CD4-positive, alpha-beta T cell (primary cell): ENCODE data around the gene PRR15. TPM values are rescaled to one million over a fixed set of nuclear protein-coding genes. Genes with fewer than 3 reads are reported as not detected.

ENCODE experiments used
- ATAC-seq: fragments of 200-7000 bp; cut with Tn5 transposase; one replicate; pipeline ENCODE4 v1.10.0; 2022; ENCODE audit warnings: mild to moderate bottlenecking; ENCODE audit not compliant: poor library complexity
- CTCF ChIA-PET: fragments of 350-600 bp; sonication (Branson Sonifier 250); formaldehyde crosslinking; loops from one replicate; lab custom pipeline; 2021; ENCODE audit warnings: antibody characterized with exemption, inconsistent platforms; lab: Charles Lee
- POLR2A ChIA-PET: fragments of 350-600 bp; sonication (Branson Sonifier 250); formaldehyde crosslinking; loops from one replicate; lab custom pipeline; 2021; ENCODE audit warnings: antibody characterized with exemption, inconsistent platforms; lab: Charles Lee
- DNase-seq, 14 experiments: peaks; one replicate each; pipeline ENCODE4 v3.0.0-alpha.2; 2013 to 2020; ENCODE audit warnings: mixed read lengths in 2 of 14
- H3K27ac ChIP-seq, 2 donors: one replicate each; pipeline versions ENCODE4 v1.5.1 to v1.7.0; 2013; ENCODE audit warnings: low read length in 2 of 2, low read depth in 1 of 2, mild to moderate bottlenecking in 1 of 2
- H3K27me3 ChIP-seq, 2 experiments: 1 replicate in 1 of 2; 2 replicates in 1 of 2; pipeline versions ENCODE4 v1.6.1 to v1.7.0; 2013; ENCODE audit warnings: low read length in 2 of 2, control low read depth in 1 of 2, mild to moderate bottlenecking in 1 of 2, moderate library complexity in 1 of 2; ENCODE audit not compliant: insufficient read depth in 2 of 2, control insufficient read depth in 1 of 2
- H3K36me3 ChIP-seq: one replicate; pipeline ENCODE4 v1.6.1; 2013; ENCODE audit warnings: low read length, control low read depth; ENCODE audit not compliant: insufficient read depth
- H3K4me1 ChIP-seq: one replicate; pipeline ENCODE4 v1.6.1; 2013; ENCODE audit warnings: low read length, control low read depth; ENCODE audit not compliant: insufficient read depth
- H3K4me3 ChIP-seq: one replicate; pipeline ENCODE4 v1.5.1; 2013; ENCODE audit warnings: mild to moderate bottlenecking, low read length, moderate library complexity
- H3K9me3 ChIP-seq, 2 experiments: 1 replicate in 1 of 2; 2 replicates in 1 of 2; pipeline versions ENCODE4 v1.6.1 to v1.7.0; 2013; ENCODE audit warnings: low read length in 2 of 2, mild to moderate bottlenecking in 2 of 2, control low read depth in 1 of 2, moderate library complexity in 1 of 2; ENCODE audit not compliant: control insufficient read depth in 1 of 2, insufficient read depth in 1 of 2
- H3K27ac Mint-ChIP-seq: one replicate; pipeline ENCODE4 v1.8.0; 2020; ENCODE audit warnings: mixed read lengths
- H3K27me3 Mint-ChIP-seq: one replicate; pipeline ENCODE4 v1.8.0; 2021; ENCODE audit warnings: mixed read lengths
- H3K36me3 Mint-ChIP-seq: one replicate; pipeline ENCODE4 v1.8.0; 2021; ENCODE audit warnings: low read depth, mixed read lengths
- H3K4me1 Mint-ChIP-seq: one replicate; pipeline ENCODE4 v1.8.0; 2021; ENCODE audit warnings: low read depth, mixed read lengths
- H3K4me3 Mint-ChIP-seq: one replicate; pipeline ENCODE4 v1.8.0; 2020; ENCODE audit warnings: mild to moderate bottlenecking, mixed read lengths
- H3K9me3 Mint-ChIP-seq: one replicate; pipeline ENCODE4 v1.8.0; 2020; ENCODE audit warnings: mixed read lengths
- intact Hi-C, 2 experiments: fragments of 100-400 bp; cut with DNase I in 1 of 2; cut with micrococcal nuclease in 1 of 2; formaldehyde crosslinking; loops; one replicate each; pipeline versions ENCODE4 v1.15.1 to v1.9.0; 2023 to 2025; cut with DNase I, micrococcal nuclease
- total RNA-seq, 174 experiments: library from RNA in 2 of 174; stranded (reverse) in 2 of 174; gene quantifications; one replicate each; pipeline ENCODE4 v1.2.3 and lab custom pipeline; 2021 to 2026
- TF ChIP-seq, protein P1 (sequence below): fragments of 200-600 bp; IDR thresholded peaks from one replicate; pipeline ENCODE4 v1.8.0; 2022; ENCODE audit warnings: antibody characterized with exemption, mild to moderate bottlenecking

The PRR15 gene
- total RNA-seq, 2 experiments from 2014 or later, result not detected

DNA sequence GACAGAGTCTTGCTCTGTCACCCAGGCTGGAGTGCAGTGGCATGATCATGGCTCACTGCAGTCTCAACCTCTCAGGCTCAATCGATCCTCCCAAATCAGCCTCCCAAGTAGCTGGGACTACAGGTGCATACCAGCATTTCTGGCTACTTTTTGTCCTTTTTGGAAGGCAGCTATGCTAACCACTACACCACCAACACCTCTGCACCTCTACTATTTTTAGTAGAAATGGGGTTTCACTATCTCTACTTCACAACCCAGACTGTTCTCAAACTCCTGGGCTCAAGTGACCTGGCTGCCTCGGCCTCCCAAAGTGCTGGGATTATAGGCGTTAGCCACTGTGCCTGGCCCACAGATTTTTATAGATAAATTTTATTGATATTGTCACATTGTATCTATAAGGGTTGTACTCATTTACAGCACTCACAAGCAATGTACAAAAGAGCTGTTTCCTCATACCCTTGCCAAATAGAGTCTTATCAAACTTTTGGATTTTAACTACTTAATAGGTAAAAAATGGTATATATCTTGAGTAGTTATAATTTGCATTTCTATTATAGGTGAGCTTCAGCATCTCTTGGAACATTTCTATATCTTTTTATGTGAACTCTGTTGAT lies 23.7 kb downstream of the PRR15 start:
- intact Hi-C loops, result no loop called here
- Histone ChIP-seq H3K27ac (no peak overlapping the region), H3K4me3 (no peak overlapping the region), H3K4me1 (no peaks in the 10 kb centered on the region), H3K9me3 (peaks cover 0 to 4% of the 10 kb centered on the region in 2 experiments), H3K27me3 (peaks cover 0 to 2% of the 10 kb centered on the region in 2 experiments), H3K36me3 (no peaks in the 10 kb centered on the region)
- no peaks in the 10 kb centered on the region for H3K9me3 Mint-ChIP-seq
- ATAC-seq, result no peak
- no peak overlapping the region for H3K4me3 Mint-ChIP-seq
- ChIA-PET CTCF (interaction anchor here (0.7 kb wide), 1 partner anchor 11 kb away, joined by 4 read pairs; no protein-coding TSS in a partner anchor), POLR2A (no interaction called here)
- no peaks in the 10 kb centered on the region for H3K27me3 Mint-ChIP-seq
- H3K4me1 Mint-ChIP-seq, result peaks cover 4% of the 10 kb centered on the region
- TF ChIP-seq, protein P1, sequence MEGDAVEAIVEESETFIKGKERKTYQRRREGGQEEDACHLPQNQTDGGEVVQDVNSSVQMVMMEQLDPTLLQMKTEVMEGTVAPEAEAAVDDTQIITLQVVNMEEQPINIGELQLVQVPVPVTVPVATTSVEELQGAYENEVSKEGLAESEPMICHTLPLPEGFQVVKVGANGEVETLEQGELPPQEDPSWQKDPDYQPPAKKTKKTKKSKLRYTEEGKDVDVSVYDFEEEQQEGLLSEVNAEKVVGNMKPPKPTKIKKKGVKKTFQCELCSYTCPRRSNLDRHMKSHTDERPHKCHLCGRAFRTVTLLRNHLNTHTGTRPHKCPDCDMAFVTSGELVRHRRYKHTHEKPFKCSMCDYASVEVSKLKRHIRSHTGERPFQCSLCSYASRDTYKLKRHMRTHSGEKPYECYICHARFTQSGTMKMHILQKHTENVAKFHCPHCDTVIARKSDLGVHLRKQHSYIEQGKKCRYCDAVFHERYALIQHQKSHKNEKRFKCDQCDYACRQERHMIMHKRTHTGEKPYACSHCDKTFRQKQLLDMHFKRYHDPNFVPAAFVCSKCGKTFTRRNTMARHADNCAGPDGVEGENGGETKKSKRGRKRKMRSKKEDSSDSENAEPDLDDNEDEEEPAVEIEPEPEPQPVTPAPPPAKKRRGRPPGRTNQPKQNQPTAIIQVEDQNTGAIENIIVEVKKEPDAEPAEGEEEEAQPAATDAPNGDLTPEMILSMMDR, result no peak
- no peak overlapping the region for H3K27ac Mint-ChIP-seq
- no peaks in the 10 kb centered on the region for H3K36me3 Mint-ChIP-seq
- no peak for DNase-seq

DNA sequence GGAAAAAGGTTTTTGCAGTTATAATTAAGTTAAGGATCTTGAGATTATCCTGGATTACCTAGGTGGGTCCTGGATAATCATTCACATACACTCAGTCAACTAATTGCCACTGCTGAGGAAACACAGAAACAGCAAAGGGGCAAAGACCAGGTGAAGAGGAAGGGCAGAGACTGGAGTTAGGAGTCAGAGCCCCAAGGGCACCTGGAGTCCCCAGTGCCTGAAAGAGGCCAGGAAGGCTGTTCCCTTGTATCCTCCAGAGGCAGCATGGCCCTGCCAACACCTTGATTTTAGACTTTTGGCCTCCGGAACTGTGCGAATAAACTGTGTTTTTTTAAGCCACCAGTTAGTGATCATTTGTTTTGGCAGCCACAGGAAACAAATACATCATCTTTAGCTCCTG lies 24.6 kb downstream of the PRR15 start:
- TF ChIP-seq, protein P1, result no peak
- H3K27ac ChIP-seq, result no peak overlapping the region
- H3K4me1 Mint-ChIP-seq, result peaks cover 4% of the 10 kb centered on the region
- no peak overlapping the region for H3K4me3 ChIP-seq
- no peak overlapping the region for H3K4me3 Mint-ChIP-seq
- intact Hi-C loops, result no loop called here
- no peaks in the 10 kb centered on the region for H3K9me3 Mint-ChIP-seq
- no peaks in the 10 kb centered on the region for H3K4me1 ChIP-seq
- no peak for ATAC-seq
- no peaks in the 10 kb centered on the region for H3K36me3 ChIP-seq
- ChIA-PET POLR2A (no interaction called here), CTCF (no interaction called here)
- DNase-seq, result no peak
- H3K9me3 ChIP-seq, result peaks cover 0 to 4% of the 10 kb centered on the region in 2 experiments
- no peaks in the 10 kb centered on the region for H3K27me3 Mint-ChIP-seq
- H3K27ac Mint-ChIP-seq, result no peak overlapping the region
- no peaks in the 10 kb centered on the region for H3K36me3 Mint-ChIP-seq
- H3K27me3 ChIP-seq, result peaks cover 0 to 2% of the 10 kb centered on the region in 2 experiments

DNA sequence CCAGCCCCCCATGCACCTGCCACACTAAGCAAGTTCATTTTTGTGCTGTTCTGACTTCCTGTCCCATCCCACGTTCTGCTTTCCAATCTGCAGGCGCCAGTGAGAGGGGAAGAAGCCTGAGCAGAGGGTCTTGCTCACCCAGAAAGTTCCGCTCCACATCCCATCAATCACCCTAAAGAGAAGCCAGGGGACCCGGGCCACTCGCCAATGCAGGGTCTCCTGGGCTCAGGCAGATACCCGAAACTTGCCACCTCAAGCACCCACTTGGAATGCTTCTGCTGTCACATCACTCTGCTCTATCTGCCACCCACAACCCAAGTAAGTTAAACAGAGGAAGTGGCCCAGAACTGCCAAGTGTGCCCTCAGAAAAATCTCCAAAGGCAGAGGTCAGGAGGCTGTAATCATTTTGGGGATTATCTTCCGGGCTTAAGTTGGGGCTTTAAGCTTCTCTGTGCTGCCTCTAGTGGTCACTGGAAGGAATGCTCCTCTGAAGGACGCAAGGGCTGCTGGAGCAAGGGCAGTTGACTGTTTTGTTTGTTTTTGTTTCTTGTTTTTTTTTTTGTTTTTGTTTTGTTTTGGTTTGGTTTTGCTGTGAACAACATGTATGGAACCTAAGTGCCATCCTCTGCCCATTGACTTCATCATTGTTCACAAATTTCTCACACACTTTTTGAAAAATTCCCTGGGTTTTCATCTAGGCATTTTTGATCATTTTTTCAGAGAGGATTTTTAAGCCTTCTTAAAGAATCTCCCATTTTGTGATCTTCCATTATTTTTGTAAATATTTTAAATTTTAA lies 25.5 kb downstream of the PRR15 start:
- H3K9me3 Mint-ChIP-seq, result no peaks in the 10 kb centered on the region
- no peaks in the 10 kb centered on the region for H3K27me3 Mint-ChIP-seq
- Histone ChIP-seq H3K27me3 (peaks cover 0 to 2% of the 10 kb centered on the region in 2 experiments), H3K36me3 (no peaks in the 10 kb centered on the region), H3K27ac (no peak overlapping the region), H3K9me3 (peaks cover 0 to 4% of the 10 kb centered on the region in 2 experiments), H3K4me1 (no peaks in the 10 kb centered on the region), H3K4me3 (no peak overlapping the region)
- intact Hi-C loops, result no loop called here
- no peaks in the 10 kb centered on the region for H3K36me3 Mint-ChIP-seq
- no peak overlapping the region for H3K4me3 Mint-ChIP-seq
- DNase-seq (peak in 4 of 14 experiments; percentile 2 to 48 (median 32)), ATAC-seq (no peak)
- H3K4me1 Mint-ChIP-seq, result peaks cover 4% of the 10 kb centered on the region
- ChIA-PET POLR2A (no interaction called here), CTCF (interaction anchor here (1.0 kb wide), 1 partner anchor 17 kb away, joined by 3 read pairs; no protein-coding TSS in a partner anchor)
- H3K27ac Mint-ChIP-seq, result no peak overlapping the region
- TF ChIP-seq, protein P1, result peak; percentile 77
